Measurements from ENCODE around the gene RHOBTB3.

- TF ChIP-seq SMC3 (IDR thresholded peaks at IDR 0.05) (no peak), CTCF (IDR thresholded peaks at IDR 0.05) (no peak), E2F6 (IDR thresholded peaks at IDR 0.05; ENCODE audit: borderline replicate concordance, low read depth) (no peak), POLR2A (IDR thresholded peaks at IDR 0.05; ENCODE audit: low read length) (no peak)
These were observed 105.4 kb downstream of the RHOBTB3 start for GRCh38 chr5:95836544-95836943.

Data from A549 (cell line).